K562 (cell line): Measurements from ENCODE around the gene ZFPM1. TPM values are rescaled to one million over a fixed set of nuclear protein-coding genes. Genes with fewer than 3 reads are reported as not detected.
A peak's percentile ranks its signal among the peaks of the same experiment; 100 is the strongest.

Experiments used
- C11orf30 ChIP-seq: fragments of 450-650 bp; IDR thresholded peaks from 2 replicates; pipeline ENCODE4 v1.6.1; 2016; ENCODE audit warnings: low read depth, mild to moderate bottlenecking
- CEBPG ChIP-seq, 3 experiments: fragments of 200-800 bp in 1 of 3; sonication (Bioruptor generic) in 1 of 3; sonication (generic) in 1 of 3; formaldehyde crosslinking in 1 of 3; IDR thresholded peaks in 2 of 3; conservative IDR thresholded peaks in 1 of 3; 2 replicates each; pipeline versions ENCODE4 v1.6.1 to v1.8.0; 2016 to 2022; ENCODE audit warnings: missing compliant biosample characterization in 2 of 3, missing genetic modification characterization in 2 of 3, mild to moderate bottlenecking in 1 of 3, missing genetic modification reagents in 1 of 3
- DDX20 ChIP-seq: fragments of 450-650 bp; IDR thresholded peaks from 2 replicates; pipeline ENCODE4 v1.6.1; 2016; ENCODE audit warnings: missing genetic modification characterization, low read depth, mild to moderate bottlenecking, missing compliant biosample characterization, moderate library complexity
- E4F1 ChIP-seq: fragments of 250-450 bp; sonication (Bioruptor Pico); IDR thresholded peaks from 2 replicates; pipeline ENCODE4 v1.5.0; 2021; ENCODE audit warnings: mild to moderate bottlenecking, borderline replicate concordance
- HDAC2 ChIP-seq: fragments of 450-650 bp; IDR thresholded peaks from 2 replicates; pipeline ENCODE4 v1.6.1; 2016; ENCODE audit warnings: mild to moderate bottlenecking
- HMBOX1 ChIP-seq: sonication (generic); IDR thresholded peaks from 2 replicates; pipeline ENCODE4 v1.6.1; 2016
- HOMEZ ChIP-seq: fragments of 250-450 bp; sonication (Bioruptor Pico); IDR thresholded peaks from 2 replicates; pipeline ENCODE4 v1.4.0; 2020; ENCODE audit warnings: mild to moderate bottlenecking, moderate library complexity
- KAT7 ChIP-seq: sonication (generic); formaldehyde crosslinking; IDR thresholded peaks from 2 replicates; pipeline ENCODE4 v1.8.0; 2022; ENCODE audit warnings: missing genetic modification reagents, mild to moderate bottlenecking, borderline replicate concordance
- NKRF ChIP-seq: fragments of 450-650 bp; IDR thresholded peaks from 2 replicates; pipeline ENCODE4 v1.6.1; 2016; ENCODE audit warnings: borderline replicate concordance
- NR3C1 ChIP-seq: sonication (generic); formaldehyde crosslinking; IDR thresholded peaks from 2 replicates; pipeline ENCODE4 v1.8.1; 2022; ENCODE audit warnings: missing genetic modification reagents
- PHF8 ChIP-seq: fragments of 200-600 bp; sonication (generic); IDR thresholded peaks from 2 replicates; pipeline ENCODE4 v1.6.1; 2012; ENCODE audit warnings: mixed run types, mild to moderate bottlenecking, inconsistent platforms, low read length, moderate library complexity, borderline replicate concordance
- RBM17 ChIP-seq: fragments of 200-400 bp; formaldehyde crosslinking; IDR thresholded peaks from 2 replicates; pipeline ENCODE4 v1.6.1; 2017; ENCODE audit warnings: low read depth, mild to moderate bottlenecking, low read length, borderline replicate concordance
- VEZF1 ChIP-seq: fragments of 200-800 bp; sonication (Bioruptor generic); IDR thresholded peaks from 2 replicates; pipeline ENCODE4 v1.6.1; 2017; ENCODE audit warnings: missing genetic modification characterization, missing compliant biosample characterization
- ZBTB8A ChIP-seq: fragments of 450-650 bp; IDR thresholded peaks from 2 replicates; pipeline ENCODE4 v1.6.1; 2018; ENCODE audit warnings: mild to moderate bottlenecking, moderate library complexity; ENCODE audit not compliant: partially characterized antibody
- ZFP1 ChIP-seq: fragments of 450-650 bp; formaldehyde crosslinking; IDR thresholded peaks from 2 replicates; pipeline ENCODE4 v1.4.0; 2020; ENCODE audit warnings: mild to moderate bottlenecking, mixed read lengths
- ZFP30 ChIP-seq: fragments of 250-450 bp; sonication (Bioruptor Pico); IDR thresholded peaks from 2 replicates; pipeline ENCODE4 v1.8.0; 2022; ENCODE audit warnings: moderate library complexity, mild to moderate bottlenecking, inconsistent platforms, borderline replicate concordance
- ZNF586 ChIP-seq: fragments of 450-650 bp; formaldehyde crosslinking; conservative IDR thresholded peaks from 2 replicates; pipeline ENCODE4 v1.4.0; 2020; ENCODE audit warnings: mild to moderate bottlenecking, moderate library complexity
- ZZZ3 ChIP-seq: fragments of 450-650 bp; IDR thresholded peaks from 2 replicates; pipeline ENCODE4 v1.6.1; 2016; ENCODE audit warnings: antibody characterized with exemption, mild to moderate bottlenecking, moderate library complexity
- polyA plus RNA-seq, 8 experiments: library from polyadenylated mRNA; depleted of rRNA in 4 of 8; stranded (reverse) in 5 of 8; unstranded in 3 of 8; fragments of >200 nt; fragmentation: Nextera tagmentation in 2 of 8; fragmentation: Illumina TruSeq in 1 of 8; extraction: Ambion mirVana in 2 of 8; extraction: Trizol in 1 of 8; gene quantifications; 2 replicates each; pipeline versions ENCODE4 v1.2.1 to v1.2.3, GENCODE V29; 2011 to 2014; ENCODE audit warnings: inconsistent platforms in 1 of 8, missing spikeins in 1 of 8
- total RNA-seq, 7 experiments: library from RNA; depleted of rRNA in 6 of 7; stranded (reverse); fragments of >200 nt in 6 of 7; fragmentation: Illumina TruSeq in 2 of 7; extraction: Trizol in 2 of 7; gene quantifications; 2 replicates each; pipeline versions ENCODE4 v1.2.1 to v1.2.3, GENCODE V29; 2011 to 2021; ENCODE audit warnings: low replicate concordance in 1 of 7

The ZFPM1 gene
- total and polyA plus RNA-seq, 9 of the 15 experiments (the other 6 are each of a cell fraction or from before 2014, with no cell fraction given): 0.03 to 35.9 (median 1.4) TPM

GRCh38 chr16:88473666-88474534, 20.8 kb downstream of the ZFPM1 start (continued):
- TF ChIP-seq HDAC2: no peak; the same call in 1 of the 2 replicates
- TF ChIP-seq DDX20 (tag): no peak
- no peak for TF ChIP-seq KAT7 (CRISPR knock-in tag)
- TF ChIP-seq NR3C1 (CRISPR knock-in tag): no peak
- no peak for TF ChIP-seq E4F1 (CRISPR knock-in tag)
- TF ChIP-seq PHF8: no peak
- no peak for TF ChIP-seq HMBOX1
- no peak for TF ChIP-seq NKRF
- no peak for TF ChIP-seq RBM17
- TF ChIP-seq CEBPG (CRISPR knock-in tag; IDR thresholded peaks at IDR 0.05): peak; percentile 86
- TF ChIP-seq CEBPG (tag; conservative IDR thresholded peaks at IDR 0.05 in 1 of 2, IDR thresholded peaks at IDR 0.05 in 1 of 2): peak; percentile 91 to 95
- TF ChIP-seq HOMEZ (CRISPR knock-in tag): no peak
- no peak for TF ChIP-seq ZBTB8A
- no peak for TF ChIP-seq ZNF586 (CRISPR knock-in tag)
- no peak for TF ChIP-seq ZZZ3
- TF ChIP-seq ZFP30 (CRISPR knock-in tag): no peak
- no peak for TF ChIP-seq ZFP1 (CRISPR knock-in tag)
- TF ChIP-seq C11orf30: no peak
- TF ChIP-seq VEZF1 (CRISPR knock-in tag): peak; percentile 66
